Activated CD4-positive, alpha-beta T cell treated with anti-CD3 and anti-CD28 coated beads for 24 hours (primary cell): Measurements from ENCODE around the gene IKBKE.

ENCODE experiments used
- DNase-seq, 2 donors: peaks; one replicate each; pipeline ENCODE4 v3.0.0-alpha.2; 2020; ENCODE audit warnings: low read depth in 2 of 2

IKBKE gene

DNA sequence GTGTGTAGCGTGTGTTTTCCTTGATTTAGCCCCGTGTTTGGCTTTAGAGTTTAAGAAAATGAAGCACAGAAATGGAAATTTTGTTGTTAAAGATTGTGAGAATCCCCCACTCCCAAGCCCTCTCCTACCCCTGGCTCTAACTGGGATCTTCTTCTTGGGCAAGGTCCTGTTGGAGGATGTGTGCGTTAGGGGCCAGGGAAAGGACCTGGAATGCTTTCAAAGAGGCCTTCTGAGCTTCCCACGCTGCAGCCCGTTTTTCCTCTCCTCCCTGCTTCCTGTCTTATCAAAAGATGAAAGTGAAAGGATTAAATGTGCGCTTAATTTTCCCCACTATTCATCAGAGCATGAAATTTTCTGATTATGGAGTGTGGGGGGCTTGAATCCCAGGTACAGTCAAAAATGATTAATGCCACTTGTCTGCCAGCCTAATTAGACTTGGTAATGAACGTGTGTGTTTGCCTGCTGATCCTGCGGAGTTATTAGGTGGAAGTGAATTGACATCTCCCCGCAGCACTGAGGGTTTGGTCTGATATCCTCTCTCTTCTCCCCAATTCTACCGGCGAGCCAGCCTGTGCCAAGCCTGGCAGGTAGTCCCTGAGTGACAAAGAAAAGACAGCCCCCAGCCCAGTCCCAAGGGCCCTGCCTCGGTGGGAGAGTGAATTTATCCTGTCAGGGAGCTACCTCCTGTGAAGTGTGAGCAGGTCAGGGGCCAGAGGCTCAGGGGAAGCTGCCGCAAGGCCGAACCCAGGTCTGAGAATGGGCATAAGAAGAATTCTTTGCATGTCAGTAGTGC, 42.0 kb downstream of the IKBKE start:
- DNase-seq, result no peak

- no peak for DNase-seq
Measured at GRCh38 chr1:206512851-206513180, 42.5 kb downstream of the IKBKE start.

DNA sequence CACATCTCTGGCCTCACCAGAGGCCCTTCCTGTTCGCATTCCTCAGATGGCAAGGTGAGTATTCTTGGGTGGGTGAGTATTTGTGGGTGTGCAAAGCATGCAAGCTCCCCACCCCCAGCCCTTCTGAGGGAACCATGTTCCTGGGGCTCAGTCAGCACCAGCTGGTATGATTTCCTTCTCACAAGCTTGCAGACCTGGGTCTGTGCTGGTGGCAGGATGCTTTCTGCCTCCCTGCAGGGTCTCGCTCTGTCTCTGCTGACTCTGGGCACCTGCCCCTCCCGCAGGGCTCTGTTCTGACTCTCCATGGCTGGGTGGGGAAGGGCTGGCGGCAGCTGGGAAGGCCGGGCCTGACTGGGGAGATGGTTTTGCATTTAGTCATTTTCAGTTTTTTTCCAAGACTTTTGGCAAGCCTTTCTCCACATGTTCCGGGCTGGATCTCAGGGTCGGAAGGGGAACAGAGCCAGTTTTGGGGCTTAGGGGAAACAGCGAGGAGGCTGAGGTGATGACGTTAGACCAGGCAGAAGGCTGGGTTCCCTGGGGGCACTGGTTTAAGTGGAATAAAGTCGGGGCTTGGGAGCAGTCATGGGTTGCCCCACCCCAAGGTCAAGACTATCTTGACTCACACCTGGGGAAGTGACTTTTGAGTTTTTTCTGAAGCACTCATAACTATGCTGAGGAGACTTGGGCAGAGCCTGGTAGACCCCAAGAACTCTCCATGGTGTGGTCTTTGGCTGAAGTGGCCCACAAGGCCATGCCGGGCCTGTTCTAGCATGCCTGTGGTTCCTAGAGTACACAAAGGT, 43.2 kb downstream of the IKBKE start:
- no peak for DNase-seq

DNA sequence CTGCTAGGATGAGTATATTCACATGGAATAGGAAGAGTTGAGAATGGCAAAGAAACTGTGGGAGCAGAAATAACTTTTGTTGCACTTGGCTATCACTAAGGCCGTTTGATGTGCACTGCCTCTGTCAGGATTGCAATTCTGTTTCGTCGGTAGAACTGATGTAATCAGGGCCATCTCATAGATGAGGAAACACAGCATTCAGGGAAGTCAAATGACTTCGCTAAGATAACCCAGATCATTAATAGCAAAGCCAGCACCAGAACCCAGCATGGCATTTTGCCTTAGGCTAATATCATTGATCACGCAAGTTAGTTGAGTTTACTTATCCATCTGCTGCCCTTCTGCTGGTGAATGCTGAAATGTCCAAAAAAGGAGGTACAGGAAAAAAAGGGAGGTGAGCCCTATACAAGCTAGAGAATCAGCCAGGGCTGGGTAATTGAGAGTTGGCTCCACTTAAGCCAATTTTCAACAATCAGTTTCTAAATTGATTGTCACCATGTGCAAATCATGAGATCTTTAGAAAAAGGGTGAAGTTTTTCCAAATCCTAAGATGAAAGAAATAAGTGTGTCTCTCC, 44.6 kb downstream of the IKBKE start:
- no peak for DNase-seq

- no peak for DNase-seq
Measured at GRCh38 chr1:206516728-206516990, 46.4 kb downstream of the IKBKE start.

DNA sequence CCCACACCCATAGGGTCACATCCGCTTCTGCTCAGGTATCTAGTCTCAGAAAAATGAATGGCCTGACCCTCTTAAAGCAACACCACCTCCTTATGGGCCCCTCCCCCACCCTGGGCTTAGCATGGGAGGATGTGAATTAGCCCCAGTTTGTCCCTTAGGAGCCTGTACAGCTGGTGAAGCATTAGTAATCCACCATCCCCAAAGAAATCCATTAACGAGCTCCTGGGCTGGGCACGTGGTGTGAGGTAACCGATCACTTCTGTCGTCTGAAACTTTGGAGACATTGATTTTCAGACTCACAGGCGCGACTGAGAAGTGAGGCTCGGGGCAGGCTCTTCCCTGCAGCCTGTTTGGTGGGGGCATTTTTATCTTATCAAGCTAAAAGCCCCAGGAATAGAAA, 47.5 kb downstream of the IKBKE start:
- no peak for DNase-seq

GRCh38 chr1:206518206-206518605, 47.9 kb downstream of the IKBKE start:
- DNase-seq, result no peak

DNA sequence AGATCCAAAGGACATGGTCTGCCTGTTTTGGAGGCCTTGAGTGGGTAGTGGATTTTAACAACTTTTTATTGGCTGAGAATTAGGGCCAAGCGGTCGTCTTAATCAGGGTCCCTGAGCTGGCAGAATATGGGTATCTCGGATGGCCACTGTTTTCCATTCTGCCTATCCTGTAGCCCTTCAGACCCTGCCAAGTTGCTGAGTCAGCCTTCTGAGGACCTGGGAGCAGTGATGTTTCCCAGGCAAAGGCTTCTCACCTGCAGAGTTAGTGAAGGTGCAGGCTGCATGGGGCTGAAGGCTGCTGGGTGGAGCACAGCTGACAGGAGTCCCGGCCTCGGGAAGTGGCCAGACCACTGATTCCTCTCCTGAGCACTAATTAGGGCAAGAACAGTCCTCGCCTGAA, 48.5 kb downstream of the IKBKE start:
- no peak for DNase-seq

DNA sequence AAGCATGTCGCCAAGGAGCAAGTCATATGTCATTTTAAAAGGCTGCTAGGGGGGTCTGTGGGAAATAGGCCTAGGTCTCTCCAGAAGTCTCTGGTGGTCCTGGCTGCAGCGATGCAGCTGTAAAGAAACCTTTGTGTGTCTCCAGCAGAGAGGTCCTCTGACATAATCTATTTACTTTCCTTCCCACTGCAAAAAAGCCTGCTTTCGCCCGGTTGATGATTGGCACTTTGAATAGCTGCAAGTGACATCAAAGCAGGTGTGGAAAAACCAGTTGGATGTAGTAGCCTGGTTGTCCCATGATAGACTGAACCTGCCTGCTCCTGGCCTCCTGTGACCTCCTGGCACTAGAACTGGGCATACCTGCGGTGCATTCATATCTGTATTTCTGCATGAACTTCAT, 50.9 kb downstream of the IKBKE start:
- DNase-seq, result no peak

DNA sequence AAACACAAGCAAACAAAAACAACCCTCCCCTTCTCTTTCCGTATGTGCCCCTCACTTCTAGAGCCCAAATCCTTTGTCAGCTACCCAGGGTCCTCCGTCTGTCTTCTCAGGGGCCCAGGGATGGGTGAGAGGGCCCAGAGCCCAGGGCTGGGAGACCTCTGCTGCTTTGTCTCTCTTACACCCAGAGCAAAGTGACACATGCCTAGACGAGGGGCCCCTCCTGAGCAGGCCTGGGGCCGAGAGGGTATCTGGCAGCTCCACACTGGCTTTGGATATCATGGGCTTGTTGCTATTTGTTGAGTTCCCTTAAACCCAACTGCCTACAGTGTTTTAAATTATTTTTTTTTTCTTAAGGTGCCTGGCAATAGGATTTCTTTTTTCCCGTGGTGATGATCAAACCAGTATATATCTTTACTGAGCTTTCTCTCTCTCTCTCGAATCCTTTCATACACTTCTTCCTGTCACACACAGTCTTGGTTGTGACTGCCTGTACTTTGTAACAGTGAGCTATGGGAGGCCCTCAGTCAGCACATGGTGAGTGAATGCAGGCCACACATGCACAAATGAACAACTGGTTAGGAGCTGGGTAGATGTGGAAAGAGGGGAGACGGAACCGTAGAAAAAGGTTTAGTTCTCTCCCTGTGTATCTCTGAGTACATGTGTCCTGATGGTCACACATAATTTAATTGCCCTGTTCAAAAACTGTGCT, 51.6 kb downstream of the IKBKE start:
- no peak for DNase-seq

DNA sequence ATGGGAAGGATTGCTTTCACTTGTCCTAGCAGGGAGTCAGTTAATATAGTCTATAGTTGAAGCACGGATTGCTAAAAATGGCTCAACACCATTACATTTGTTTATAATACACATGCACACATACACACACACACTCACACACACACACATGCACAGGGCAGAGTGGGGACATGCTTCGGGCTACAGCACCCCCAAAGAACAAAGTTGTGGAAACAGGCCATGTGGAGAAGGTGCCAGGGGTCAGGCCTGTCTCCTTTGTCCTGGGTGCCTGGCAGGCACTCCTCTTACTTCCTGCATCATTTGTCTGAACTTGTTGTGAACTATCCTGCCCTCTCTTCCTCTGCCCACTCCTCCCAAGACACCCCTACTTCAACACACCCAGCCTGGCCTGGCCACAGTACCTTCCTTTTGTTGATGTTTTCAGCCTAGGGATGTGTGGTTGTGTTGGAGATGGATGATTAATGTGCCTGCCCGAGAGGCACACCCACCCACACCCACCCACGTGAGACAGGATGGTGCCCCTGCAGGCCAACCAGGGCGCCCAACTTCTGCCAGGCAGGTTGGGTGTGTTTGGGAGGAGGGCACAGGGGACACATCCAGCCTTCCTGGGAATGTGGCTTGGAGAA, 54.6 kb downstream of the IKBKE start:
- no peak for DNase-seq

GRCh38 chr1:206526064-206526911, 56.0 kb downstream of the IKBKE start:
- DNase-seq, result no peak

DNA sequence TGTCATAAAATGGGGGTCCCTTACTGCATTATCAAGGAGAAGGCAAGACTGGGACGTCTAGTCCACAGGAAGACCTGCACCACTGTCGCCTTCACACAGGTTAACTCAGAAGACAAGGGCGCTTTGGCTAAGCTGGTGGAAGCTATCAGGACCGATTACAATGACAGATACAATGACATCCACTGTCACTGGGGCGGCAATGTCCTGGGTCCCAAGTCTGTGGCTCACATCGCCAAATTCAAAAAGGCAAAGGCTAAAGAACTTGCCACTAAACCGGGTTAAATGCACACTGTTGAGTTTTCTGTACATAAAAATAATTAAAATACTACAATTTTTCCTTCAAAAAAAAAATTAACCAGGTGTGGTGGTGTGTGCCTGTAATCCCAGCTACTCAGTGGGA, 59.1 kb downstream of the IKBKE start:
- DNase-seq, result no peak

- no peak for DNase-seq
Measured at GRCh38 chr1:206532368-206532767, 62.1 kb downstream of the IKBKE start.

DNA sequence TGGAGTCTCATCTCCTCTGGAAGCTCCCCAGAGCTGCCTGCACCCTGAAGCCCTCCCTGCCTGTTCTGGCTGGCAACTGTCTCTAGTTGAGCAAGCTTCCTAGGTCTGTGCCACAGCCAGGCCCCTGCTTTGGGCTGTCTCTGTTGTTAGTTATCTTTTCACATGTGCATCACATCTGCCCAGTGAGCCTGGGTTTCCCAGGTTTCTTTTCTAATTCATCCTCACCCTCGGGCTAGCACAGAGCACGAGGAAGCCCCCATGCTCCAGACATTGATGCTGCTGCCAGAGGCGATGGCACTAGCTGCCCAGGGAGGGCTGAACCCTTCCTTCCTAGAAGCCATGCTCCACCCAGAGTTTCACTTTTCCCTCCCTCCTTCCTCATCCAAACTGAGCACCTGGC, 64.3 kb downstream of the IKBKE start:
- DNase-seq, result no peak

DNA sequence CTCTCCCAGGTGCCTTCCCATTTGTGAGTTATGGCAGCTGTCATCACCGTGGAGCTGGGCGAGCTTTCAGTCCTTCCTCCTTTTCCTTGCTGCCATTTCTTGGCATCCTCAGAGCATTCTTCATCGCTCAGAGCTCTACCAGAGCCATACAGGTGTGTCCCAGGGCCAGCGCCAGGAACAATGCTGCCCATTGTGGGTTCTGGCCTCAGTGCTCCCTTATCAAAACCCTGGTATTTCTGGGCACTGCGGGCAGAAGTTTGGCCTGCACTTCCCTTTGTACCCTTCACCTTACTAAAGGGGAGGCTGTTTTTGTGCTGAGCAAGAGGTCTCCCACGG, 65.5 kb downstream of the IKBKE start:
- no peak for DNase-seq

- no peak for DNase-seq
Measured at GRCh38 chr1:206537141-206537540, 66.9 kb downstream of the IKBKE start.

DNA sequence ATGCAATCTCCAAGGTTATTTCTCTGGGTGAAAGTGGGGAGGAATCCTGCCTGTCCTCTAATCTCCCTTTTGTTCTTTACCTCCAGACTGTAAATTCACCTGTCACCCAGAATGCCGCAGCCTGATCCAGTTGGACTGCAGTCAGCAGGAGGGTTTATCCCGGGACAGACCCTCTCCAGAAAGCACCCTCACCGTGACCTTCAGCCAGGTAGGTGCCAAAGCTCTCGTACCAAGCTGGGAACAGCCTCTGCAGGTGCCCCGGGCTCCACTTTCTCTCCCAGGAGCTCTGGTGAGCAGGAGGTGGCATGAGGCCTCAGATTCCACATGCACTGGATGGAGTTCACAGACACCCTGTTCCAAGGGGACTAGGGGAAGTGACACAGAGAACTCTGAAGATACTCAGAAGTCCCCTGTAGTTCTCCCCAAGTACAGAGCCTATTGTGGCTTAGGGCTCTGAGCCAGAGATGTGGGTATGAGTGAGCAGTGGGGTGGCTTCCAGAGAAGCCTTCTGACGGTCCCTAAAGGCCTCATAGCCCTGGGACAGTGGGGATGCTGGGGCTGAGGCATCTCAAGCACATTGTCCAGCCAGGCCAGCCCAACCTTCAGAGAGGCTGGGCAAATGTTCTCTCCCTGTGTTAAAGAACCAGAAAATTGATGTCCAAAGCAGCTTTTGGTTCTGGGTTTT, 68.0 kb downstream of the IKBKE start:
- no peak for DNase-seq

GRCh38 chr1:206538901-206539640, 68.8 kb downstream of the IKBKE start:
- DNase-seq, result no peak
